ENCODE results near the gene DNHD1. TPM values are rescaled to one million over a fixed set of nuclear protein-coding genes. Genes with fewer than 3 reads are reported as not detected.
A peak's percentile ranks its signal among the peaks of the same experiment; 100 is the strongest.

DNHD1 gene
- total and polyA plus RNA-seq, 8 donors: 1.8 to 45.1 (median 11.4) TPM

- H3K4me1 ChIP-seq: peaks cover 59 to 78% (median 68%) of the 10 kb centered on the region in 4 donors
- H3K36me3 ChIP-seq: peaks cover 31 to 40% (median 37%) of the 10 kb centered on the region in 4 donors
- DNase-seq: peak in 1 of 2 donors; percentile 14
- no peaks in the 10 kb centered on the region for H3K9me3 ChIP-seq
- intact Hi-C loops (cut with DNase I; ENCODE audit: low total_unique reads): loop anchor here (10.0 kb wide), 1 partner anchor 77 kb away; the partner anchor contains the start of gene MRPL17
- H3K27me3 ChIP-seq: no peaks in the 10 kb centered on the region
- WGBS, 5 donors: 87 to 93% (median 89%) methylated on average over 9 of the region's 9 CpGs
- H3K4me3 ChIP-seq: no peak overlapping the region
- TF ChIP-seq POLR2AphosphoS5 (IDR thresholded peaks at IDR 0.05) (peak in 1 of 3 donors; percentile 19), POLR2A (IDR thresholded peaks at IDR 0.05) (no peak)
- H3K27ac ChIP-seq: peak overlapping the region; percentile 16 to 100 (median 99)
Observed at GRCh38 chr11:6608011-6608410, 110.9 kb downstream of the DNHD1 start.

DNA sequence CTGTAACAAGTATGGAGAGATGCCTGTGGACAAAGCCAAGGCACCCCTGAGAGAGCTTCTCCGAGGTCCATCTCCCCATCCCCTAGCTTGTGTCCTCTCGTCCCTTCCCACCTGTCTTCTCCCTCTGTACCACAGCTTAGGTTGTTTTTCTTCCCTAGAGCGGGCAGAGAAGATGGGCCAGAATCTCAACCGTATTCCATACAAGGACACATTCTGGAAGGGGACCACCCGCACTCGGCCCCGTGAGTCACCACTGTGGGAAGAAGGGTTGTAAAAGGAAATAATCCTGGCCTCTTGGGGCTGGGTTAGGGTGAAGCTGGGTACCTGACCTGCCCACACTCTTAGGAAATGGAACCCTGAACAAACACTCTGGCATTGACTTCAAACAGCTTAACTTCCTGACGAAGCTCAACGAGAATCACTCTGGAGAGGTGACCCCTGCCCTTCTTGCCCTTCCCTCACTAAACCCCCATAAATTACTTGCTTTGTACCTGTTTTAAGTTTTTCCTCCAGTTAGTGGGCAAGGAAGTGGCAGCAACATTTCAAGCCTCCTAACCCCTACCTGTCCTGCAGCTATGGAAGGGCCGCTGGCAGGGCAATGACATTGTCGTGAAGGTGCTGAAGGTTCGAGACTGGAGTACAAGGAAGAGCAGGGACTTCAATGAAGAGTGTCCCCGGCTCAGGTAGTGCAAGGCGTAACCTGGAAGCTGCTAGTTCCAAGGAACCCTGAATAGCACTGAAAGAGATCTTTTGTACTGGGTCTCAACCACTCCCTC lies 111.8 kb downstream of the DNHD1 start:
- peak in 1 of 3 donors; percentile 3 for TF ChIP-seq POLR2AphosphoS5 (IDR thresholded peaks at IDR 0.05)
- TF ChIP-seq CTCF (IDR thresholded peaks at IDR 0.05): no peak
- Histone ChIP-seq H3K27ac (peak overlapping the region; percentile 16 to 100 (median 99)), H3K4me3 (no peak overlapping the region), H3K4me1 (peaks cover 63 to 87% (median 74%) of the 10 kb centered on the region in 4 donors), H3K27me3 (no peaks in the 10 kb centered on the region), H3K36me3 (peaks cover 31 to 40% (median 37%) of the 10 kb centered on the region in 4 donors), H3K9me3 (no peaks in the 10 kb centered on the region)
- 72 to 89% (median 86%) methylated on average over 14 of the region's 14 CpGs for WGBS, 5 donors
- intact Hi-C loops (cut with DNase I; ENCODE audit: low total_unique reads): loop anchor here (10.0 kb wide), 1 partner anchor 76 kb away; the partner anchor contains the start of gene MRPL17
- peak in 1 of 2 donors; percentile 8 for DNase-seq

DNA sequence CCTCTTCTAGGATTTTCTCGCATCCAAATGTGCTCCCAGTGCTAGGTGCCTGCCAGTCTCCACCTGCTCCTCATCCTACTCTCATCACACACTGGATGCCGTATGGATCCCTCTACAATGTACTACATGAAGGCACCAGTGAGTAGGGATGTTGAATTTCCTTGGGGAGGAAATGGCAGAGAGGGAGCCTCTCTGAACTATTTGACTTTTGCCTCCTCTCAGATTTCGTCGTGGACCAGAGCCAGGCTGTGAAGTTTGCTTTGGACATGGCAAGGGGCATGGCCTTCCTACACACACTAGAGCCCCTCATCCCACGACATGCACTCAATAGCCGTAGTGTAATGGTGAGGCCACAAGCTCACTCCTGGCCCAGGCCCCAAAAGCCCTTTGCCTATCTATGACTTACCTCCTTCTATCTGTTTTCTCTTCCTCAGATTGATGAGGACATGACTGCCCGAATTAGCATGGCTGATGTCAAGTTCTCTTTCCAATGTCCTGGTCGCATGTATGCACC lies 112.5 kb downstream of the DNHD1 start:
- Histone ChIP-seq H3K27me3 (no peaks in the 10 kb centered on the region), H3K9me3 (no peaks in the 10 kb centered on the region), H3K27ac (peak overlapping the region in 4 of 5 donors; percentile 97 to 100 (median 99)), H3K4me1 (peaks cover 63 to 84% (median 73%) of the 10 kb centered on the region in 4 donors), H3K36me3 (peaks cover 31 to 45% (median 42%) of the 10 kb centered on the region in 4 donors), H3K4me3 (no peak overlapping the region)
- TF ChIP-seq POLR2AphosphoS5 (IDR thresholded peaks at IDR 0.05) (no peak), CTCF (IDR thresholded peaks at IDR 0.05) (no peak), EP300 (IDR thresholded peaks at IDR 0.05) (no peak), POLR2A (IDR thresholded peaks at IDR 0.05) (no peak)
- intact Hi-C loops (cut with DNase I; ENCODE audit: low total_unique reads): loop anchor here (10.0 kb wide), 1 partner anchor 75 kb away; the partner anchor contains the start of gene MRPL17
- DNase-seq: no peak
- 69 to 82% (median 77%) methylated on average over 8 of the region's 8 CpGs for WGBS, 5 donors

- WGBS, 5 donors: 86 to 93% (median 91%) methylated on average over 6 of the region's 6 CpGs
- intact Hi-C loops (cut with DNase I; ENCODE audit: low total_unique reads): no loop called here
- Histone ChIP-seq H3K36me3 (peaks cover 39 to 55% (median 52%) of the 10 kb centered on the region in 4 donors), H3K4me3 (peak overlapping the region in 3 of 4 donors; percentile 84 to 89 (median 86)), H3K4me1 (peaks cover 52 to 73% (median 63%) of the 10 kb centered on the region in 4 donors), H3K9me3 (no peaks in the 10 kb centered on the region), H3K27ac (peak overlapping the region; percentile 97 to 100 (median 99)), H3K27me3 (no peaks in the 10 kb centered on the region)
- no peak for DNase-seq
- TF ChIP-seq CTCF (IDR thresholded peaks at IDR 0.05): no peak
- no peak for TF ChIP-seq POLR2AphosphoS5 (IDR thresholded peaks at IDR 0.05)
- no peak for TF ChIP-seq EP300 (IDR thresholded peaks at IDR 0.05)
- TF ChIP-seq POLR2A (IDR thresholded peaks at IDR 0.05): no peak
Observed at GRCh38 chr11:6610591-6610990, 113.5 kb downstream of the DNHD1 start.

Data from stomach (tissue), 9 donors.